ENCODE results near the gene LTV1.
A peak's percentile ranks its signal among the peaks of the same experiment; 100 is the strongest.
"Not testable (repeated sequence)": the region's sequence is repeated elsewhere in the genome, so short reads cannot be mapped to it uniquely, and the experiment has no call there.

LTV1 gene

DNA sequence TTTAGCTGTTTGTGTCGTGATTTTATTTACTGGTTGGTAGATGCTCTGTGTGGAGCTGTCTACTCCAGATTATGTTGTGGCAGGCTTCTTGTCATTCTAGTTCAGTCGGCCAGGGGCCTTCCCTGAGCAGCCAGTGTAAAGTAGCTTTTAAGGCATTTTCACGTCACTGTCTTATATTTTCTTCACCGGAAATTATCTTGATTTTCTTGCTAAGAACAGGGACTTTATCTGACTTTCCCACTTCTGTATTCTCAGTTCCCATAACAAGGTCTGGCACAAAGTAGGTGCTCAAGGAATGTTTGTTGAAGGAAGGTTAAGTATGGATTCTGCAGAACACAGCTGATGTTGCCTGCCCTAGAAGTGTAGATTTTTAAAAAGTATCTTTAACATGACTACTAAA is 868 bp downstream of the LTV1 start:
- DNase-seq: peak; percentile 28

DNA sequence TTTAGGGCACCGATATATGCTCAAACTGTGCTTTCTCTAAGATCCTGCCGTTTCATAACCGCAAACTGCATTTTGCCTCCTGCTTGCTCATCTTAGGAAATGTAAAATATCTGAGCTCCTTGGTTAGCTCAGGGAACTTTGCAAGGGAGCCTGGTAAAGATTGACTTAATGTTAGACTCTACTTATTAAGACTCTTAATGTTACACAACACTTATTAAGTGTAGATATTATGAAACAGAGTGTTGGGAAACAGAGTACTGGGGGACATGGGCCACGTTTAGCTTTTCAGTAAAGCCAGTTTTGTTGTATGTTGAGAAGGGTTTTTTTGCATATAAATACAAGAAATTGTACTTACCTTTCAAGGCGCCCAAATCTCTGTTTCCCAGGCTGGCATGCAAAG is 1.9 kb downstream of the LTV1 start:
- no peak for DNase-seq

DNA sequence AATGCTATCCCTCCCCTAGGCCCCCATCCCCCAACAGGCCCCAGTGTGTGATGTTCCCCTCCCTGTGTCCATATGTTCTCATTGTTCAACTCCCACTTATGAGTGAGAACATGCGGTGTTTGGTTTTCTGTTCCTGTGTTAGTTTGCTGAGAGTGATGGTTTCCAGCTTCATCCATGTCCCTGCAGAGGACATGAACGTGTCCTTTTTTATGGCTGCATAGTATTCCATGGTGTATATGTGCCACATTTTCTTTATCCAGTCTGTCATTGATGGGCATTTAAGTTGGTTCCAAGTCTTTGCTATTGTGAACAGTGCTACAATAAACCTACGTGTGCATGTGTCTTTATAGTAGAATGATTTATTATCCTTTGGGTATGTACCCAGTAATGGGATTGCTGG is 8.6 kb downstream of the LTV1 start:
- not testable (repeated sequence) for DNase-seq

DNA sequence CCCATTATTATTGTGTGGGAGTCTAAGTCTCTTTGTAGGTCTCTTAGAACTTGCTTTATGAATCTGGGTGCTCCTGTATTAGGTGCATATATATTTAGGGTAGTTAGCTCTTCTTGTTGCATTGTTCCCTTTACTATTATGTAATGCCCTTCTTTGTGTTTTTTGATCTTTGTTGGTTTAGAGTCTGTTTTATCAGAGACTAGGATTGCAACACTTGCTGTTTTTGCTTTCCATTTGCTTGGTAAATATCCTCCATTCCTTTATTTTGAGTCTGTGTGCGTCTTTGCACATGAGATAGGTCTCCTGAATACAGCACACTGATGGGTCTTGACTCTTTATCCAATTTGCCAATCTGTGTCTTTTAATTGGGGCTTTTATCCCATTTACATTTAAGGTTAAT is 11.9 kb downstream of the LTV1 start:
- not testable (repeated sequence) for DNase-seq

DNA sequence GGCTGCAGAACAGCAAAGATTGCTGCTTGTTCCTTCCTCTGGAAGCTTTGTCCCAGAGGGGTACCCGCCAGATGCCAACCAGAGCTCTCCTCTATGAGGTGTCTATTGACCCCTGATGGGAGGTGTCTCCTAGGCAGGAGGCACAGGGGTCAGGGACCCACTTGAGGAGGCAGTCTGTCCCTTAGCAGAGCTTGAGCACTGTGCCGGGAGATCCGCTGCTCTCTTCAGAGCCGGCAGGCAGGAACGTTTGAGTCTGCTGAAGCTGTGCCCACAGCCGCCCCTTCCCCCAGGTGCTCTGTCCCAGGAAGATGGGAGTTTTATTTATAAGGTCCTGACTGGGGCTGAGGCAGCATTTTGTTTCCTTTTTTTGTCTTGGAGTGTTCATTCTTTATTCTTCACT is 13.6 kb downstream of the LTV1 start:
- not testable (repeated sequence) for DNase-seq

DNA sequence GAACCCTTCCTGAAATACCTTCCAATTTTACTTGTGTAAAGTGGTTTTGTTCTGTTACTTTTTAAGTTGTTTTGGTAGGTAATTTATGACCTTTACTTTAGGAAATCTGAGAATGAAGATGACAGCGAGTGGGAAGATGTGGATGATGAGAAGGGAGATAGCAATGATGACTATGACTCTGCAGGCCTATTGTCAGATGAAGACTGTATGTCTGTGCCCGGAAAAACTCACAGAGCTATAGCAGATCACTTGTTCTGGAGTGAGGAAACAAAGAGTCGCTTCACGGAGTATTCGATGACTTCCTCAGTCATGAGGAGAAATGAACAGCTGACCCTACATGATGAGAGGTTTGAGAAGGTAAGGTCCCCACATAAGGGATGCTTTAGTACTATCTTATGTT is 14.5 kb downstream of the LTV1 start:
- DNase-seq: no peak

DNA sequence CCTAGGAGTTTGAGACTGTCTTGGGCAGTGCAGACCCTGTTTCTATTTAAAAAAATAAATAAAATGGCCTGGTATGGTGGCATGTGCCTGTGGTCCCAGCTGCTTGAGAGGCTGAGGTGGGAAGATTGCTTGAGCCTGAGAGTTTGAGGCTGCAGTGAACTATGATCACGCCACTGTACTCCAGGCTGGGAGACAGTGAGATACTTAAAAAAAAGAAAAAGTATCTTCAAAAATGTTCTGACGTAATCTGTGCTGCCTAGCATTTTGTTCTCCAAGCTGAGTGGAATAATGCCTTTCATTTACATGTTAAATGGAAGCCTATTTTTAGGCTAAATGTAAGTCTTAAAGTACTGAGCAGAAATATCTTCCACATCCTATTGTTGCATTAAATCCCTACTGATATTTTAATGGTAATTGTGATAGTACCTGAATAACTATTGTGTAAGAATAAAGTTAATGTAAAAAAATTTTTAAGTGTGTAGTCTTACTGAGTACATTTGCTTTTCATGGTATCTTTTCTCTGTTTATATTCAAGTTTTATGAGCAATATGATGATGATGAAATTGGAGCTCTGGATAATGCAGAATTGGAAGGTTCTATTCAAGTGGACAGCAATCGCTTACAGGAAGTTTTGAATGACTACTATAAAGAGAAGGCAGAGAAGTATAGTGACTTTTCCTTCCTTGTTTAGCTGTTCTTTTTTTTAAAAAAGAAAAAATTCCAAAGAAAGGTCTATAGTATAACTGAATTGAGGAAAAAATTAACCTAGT is 16.9 kb downstream of the LTV1 start:
- DNase-seq: no peak

DNA sequence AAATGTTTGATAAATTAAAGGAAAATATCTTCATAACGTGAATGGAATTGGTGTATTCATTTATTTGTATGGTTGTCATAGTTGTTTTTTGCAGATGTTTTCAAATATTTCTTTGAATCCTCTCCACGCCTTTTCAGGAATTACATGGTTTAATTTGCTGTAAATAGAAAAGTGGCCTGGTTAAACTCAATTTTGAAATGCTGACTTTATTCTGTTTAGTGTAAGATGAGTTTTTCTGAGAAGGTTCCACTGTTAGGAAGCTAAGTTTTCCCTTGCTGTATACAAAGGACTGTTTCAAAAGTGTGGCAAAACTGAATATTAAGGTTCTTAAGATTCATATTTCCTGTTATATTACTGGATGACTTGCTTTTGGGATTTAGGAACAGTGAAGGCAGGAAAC is 20.6 kb downstream of the LTV1 start:
- DNase-seq: no peak

DNA sequence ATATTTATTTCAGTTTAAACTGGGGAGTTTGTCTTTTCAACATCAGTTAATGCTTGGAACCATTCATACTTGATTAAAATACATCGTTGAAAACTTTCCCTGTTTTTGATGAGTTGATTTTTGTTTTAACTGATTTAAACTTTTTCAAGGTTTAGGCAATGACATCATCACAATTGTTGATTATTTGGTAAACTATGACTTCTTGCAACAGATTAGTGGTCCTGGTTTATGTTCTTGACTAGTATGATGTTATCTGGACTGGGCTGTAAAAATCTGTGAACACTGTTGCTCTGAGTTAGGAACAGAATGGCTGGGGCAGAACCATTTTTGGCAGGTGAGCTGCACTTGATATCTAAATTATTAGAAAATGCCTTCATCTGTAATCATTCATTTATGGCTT is 21.1 kb downstream of the LTV1 start, which contains the start of gene ZC2HC1B:
Gene ZC2HC1B (plus strand): TSS at position 241 of the 400 bp plus-strand sequence. CDS start 66 bp downstream, at position 307.
- DNase-seq: no peak

DNA sequence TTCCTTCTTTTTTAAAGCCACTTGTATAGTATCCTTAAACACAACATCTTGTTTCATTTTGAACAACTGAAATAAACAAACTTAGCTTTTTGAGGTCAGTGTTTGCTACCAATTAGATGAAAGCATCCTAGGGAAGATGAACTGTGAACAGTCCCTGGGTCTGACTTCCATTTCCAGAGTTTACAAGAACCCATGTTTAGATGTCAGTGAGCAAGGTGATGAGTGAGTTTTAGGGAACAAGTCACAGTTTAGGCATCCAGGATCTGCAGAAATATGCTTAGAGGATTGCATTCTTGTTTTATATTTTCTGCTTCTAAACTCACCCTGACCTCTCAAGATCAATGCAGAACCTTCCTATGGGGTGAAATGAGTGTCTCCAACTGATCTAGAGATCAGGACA is 24.1 kb downstream of the LTV1 start:
- DNase-seq: no peak

DNA sequence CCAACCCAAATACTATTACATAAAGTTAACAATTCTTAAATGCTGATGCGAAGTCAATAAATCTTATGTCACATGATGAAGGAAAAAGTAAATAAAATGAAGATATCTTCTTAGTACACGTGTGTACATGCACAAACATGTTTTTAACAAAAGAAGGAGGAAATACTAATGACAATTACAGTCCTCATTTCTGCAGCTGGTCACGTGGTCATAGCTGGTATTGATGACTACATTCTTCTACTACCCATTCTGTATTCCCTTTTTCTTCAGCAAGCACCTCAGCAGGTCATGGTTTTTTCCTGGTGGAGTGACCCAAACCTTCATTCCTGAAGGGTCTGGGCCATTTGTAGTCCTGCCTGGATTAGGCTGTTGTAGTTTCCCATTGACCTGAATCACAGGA is 25.7 kb downstream of the LTV1 start:
- DNase-seq: not testable (repeated sequence)

DNA sequence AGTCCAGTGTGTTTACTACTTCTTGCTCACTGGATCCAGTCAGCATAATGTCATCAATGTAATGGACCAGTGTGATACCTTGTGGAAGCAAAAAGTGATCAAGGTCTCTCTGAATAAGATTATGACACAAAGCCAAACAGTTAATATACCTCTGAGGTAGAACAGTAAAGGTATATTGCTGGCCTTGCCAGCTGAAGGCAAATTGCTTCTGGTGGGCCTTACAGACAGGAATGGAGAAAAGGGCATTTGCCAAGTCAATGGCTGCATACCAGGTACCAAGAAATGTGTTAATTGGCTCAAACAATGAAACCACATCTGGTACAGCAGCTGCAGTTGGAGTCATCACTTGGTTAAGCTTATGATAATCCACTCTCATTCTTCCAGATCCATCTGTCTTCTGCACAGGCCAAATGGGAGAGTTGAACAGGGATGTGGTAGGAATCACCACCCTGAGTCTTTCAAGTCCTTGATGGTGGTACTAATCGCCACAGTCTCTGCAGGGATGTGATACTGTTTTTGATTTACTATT is 28.1 kb downstream of the LTV1 start:
- DNase-seq: not testable (repeated sequence)

DNA sequence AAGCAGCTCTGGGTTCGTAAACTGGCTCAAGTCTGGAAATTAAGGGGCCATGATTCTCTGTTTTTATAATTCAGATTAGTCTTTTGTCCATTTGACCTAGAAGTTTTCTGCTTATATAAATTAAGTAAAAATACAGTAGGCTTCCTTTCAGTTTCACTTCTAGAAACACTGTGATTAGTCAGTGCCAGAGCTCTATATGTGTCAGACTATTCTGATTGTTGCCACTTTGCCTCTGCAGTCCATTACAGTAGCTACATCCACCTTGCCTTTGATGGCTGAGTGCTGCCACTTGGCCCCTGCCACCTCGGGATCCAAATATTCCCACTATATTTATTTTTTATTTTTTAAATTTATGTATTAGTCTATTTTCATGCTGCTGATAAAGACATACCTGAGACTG is 29.1 kb downstream of the LTV1 start:
- DNase-seq: peak; percentile 4

DNA sequence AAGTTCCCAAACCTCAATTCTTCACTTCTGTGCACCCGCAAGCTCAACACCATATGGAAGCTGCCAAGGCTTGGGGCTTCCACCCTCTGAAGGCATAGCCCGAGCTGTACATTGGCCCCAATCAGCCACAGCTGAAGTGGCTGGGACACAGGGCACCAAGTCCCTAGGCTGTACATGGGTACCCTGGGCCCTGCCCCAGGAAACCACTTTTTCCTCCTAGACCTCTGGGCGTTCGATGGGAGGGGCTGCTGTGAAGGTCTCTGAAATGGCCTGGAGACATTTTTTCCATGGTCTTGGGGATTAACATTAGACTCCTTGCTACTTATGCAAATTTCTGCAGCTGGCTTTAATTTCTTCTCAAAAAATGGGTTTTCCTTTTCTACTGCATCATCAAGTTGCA is 30.5 kb downstream of the LTV1 start:
- DNase-seq: not testable (repeated sequence)

DNA sequence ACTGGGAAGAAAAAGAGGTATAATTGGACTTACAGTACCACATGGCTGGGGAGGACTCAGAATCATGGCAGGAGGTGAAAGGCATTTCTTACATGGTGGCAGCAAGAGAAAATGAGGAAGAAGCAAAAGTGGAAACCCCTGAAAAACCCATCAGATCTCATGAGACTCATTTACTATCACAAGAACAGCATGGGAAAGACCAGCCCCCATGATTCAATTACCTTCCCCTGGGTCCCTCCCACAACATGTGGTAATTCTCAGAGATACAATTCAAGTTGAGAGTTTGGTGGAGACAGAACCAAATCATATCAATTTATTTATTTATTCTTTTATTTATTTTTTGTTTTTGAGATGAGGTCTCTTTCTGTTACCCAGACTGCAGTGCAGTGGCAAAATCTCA is 31.4 kb downstream of the LTV1 start:
- DNase-seq: not testable (repeated sequence)

DNA sequence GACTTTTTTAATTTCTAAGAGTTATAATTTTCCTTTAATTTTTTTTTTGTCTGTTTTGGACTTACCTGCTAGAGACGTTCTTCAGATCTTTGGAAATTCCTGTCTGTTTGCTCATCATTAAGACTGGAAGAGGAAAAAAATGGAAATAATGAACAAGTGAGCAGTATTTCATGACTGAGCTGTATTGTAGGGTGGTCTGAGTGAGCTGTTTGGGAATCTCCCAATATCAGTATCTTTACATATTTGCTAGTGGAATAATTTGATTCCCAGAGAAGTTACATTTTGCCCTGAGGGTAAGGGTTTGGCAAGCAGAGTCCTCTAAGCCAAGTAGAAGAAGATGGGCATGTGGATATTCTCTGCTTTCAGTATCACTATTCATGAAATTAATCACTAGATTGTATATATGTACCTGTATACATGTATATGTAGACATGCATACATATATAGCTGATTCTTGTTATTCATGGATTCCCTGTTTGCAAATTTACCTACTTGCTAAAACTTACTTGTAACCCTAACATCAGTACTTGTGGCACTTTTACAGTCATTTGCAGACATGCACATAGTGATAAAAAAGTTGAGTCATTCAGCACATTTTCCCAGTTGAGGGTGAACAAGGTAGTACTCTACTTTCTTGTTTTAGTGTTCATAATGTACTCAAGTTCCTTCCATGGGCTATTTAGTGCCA is 34.6 kb downstream of the LTV1 start:
- no peak for DNase-seq

DNA sequence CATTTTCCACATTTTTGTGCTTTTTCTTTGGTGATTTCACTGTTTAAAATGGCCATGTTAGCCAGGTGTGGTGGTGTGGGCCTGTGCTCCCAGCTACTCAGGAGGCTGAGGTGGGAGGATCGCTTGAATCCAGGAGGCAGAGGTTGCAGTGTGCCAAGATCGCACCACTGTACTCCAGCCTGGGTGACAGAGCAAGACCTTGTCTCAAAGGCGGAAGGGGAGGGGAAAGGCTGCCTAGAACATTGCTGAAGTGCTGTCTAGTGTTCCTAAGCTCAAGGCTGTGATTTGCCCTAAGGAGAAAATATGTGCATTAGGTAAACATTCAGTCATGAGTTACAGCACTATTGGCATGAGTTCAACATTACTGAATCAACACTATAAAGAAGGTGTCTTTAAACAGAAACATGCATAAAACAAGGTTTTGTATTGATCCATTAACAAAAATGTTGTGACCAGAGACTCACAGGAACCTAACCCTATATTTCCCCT is 35.2 kb downstream of the LTV1 start:
- no peak for DNase-seq

DNA sequence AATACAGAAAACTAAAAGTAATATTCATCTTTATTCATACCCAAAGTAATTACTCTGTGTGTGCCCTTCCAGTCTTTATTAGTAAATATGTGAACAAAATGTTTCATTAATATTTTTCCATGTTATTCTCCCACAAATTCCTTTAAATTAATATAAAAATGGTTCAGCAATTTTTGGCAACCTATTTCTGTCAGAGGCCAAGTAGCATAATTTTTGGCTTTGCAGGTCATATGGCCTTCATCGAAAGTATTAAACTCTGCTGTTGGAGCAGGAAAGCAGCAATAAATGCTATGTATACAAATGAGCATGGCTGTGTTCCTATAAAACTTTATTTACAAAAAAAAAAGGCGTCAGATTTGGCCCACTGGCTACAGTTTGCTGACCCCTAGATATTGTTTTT is 37.3 kb downstream of the LTV1 start:
- DNase-seq: no peak

DNA sequence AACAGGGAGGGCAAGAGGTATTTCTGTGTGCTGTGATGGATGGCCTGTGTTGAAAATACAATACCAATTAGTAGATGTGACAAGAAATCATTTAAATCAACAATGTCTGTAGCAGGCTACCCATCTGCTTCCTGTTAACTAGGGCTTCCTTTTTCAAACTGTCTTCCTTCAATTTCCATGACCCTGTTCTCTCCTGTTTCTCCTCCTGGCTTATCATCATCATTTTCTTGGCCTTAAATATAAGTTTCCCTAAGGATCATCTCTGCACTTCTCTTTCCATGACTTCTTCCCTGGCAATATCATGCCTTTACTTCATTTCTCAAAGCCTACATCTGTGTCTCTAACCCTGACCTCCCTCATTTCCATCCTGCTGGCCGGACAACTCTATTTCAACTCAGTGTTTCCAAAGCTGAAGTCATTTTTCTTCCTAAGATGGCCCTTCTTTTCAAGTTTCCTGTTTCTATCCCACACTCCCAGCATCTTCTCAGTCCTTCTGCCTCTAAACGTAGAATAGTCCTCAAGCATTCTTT is 39.3 kb downstream of the LTV1 start:
- no peak for DNase-seq

DNA sequence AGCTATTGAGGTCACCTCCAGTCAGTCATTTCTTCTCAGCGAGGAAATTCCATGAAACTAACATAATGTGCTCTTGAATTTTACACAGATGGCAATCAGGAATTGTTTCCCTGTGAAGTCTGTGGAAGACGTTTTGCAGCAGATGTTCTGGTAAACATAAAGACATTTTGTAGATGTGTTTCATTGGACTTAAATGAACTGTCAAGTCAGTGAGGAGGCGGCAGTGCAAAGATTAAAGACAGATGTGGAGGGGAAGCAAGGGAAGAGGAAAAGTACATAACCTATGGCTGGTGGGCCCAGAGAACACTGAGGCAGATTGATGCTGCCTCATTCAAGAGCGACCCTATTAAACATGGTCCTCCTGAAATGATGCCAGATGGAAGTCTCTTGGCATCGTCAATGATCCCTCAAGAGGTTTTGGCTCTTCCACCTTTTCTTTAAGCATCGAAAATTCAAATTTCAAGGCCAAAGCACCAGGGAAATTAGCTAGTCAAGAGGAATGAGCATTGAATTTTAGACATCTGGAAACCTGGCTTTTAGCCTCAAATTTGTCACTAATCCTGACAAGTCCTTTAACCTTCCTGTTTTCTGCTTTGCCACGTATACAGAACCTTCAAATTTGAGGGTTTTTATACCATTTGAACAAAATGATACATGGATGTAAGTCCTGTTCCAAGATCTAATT is 41.2 kb downstream of the LTV1 start:
- DNase-seq: no peak

DNA sequence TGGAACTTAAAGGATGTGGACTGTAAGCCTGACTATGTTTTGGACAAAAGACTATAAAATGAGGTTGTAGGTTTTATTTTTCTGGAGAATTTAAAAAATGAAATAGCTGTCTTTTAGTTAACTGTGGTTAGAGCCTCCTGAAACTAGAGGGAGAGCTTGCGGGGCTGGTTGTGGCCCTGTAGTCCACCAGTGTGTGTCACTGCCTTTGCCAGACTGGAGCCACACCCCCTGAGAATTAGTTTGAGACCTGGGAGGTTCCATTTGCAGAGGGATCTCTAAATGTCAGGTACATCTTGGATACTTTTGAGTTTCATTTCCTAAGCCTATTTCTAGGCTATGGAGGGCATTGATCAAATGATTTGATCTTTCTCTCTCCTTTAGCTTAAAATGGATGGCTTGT is 42.0 kb downstream of the LTV1 start:
- DNase-seq: no peak

DNA sequence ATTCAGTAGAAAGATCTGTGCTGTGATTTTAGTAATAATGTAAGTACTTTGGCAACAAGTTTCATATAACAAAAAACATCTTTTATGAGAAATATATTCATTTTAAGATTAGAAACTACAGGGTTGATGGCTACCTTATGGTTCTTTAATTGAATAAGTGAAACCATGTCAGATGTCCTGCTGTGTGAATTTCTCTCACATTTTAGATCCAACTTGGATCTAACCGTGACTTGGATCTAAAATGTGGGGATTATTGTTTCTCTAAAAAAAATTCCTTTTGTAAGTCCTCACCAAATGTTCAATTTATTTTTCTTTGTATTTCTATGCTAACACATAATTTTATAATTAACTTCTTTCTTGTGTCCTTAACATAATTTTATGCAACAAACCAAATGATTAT is 51.5 kb downstream of the LTV1 start:
- no peak for DNase-seq

Data from RPMI8226 (cell line).